ENCODE measurements around the gene C14orf180.

GRCh38 chr14:104592785-104593184, 13.2 kb downstream of the C14orf180 start:
- TF ChIP-seq POLR2AphosphoS5 (IDR thresholded peaks at IDR 0.05; ENCODE audit: low read depth, low read length) (no peak), TAF1 (IDR thresholded peaks at IDR 0.05; ENCODE audit: borderline replicate concordance, insufficient read depth, low read length) (no peak)
